HAP-1 (cell line): ENCODE results near the gene GALNT18.

ENCODE experiments used
- DNase-seq, 2 experiments: peaks; one replicate each; pipeline ENCODE4 v3.0.0-alpha.2; 2016 to 2020; ENCODE audit warnings: low spot score in 2 of 2
- H3K27me3 ChIP-seq: fragments of 250-450 bp; sonication (Bioruptor Pico); 2 replicates; pipeline ENCODE4 v1.5.1; 2020; ENCODE audit warnings: low read depth, mild to moderate bottlenecking, moderate library complexity
- H3K36me3 ChIP-seq: fragments of 250-450 bp; sonication (Bioruptor Pico); replicated peaks from 2 replicates; pipeline ENCODE4 v1.5.1; 2020; ENCODE audit warnings: mild to moderate bottlenecking
- H3K4me1 ChIP-seq: fragments of 250-450 bp; sonication (Bioruptor Pico); 2 replicates; pipeline ENCODE4 v1.5.1; 2020; ENCODE audit warnings: mild to moderate bottlenecking
- H3K4me3 ChIP-seq: fragments of 250-450 bp; sonication (Bioruptor Pico); 2 replicates; pipeline ENCODE4 v1.5.1; 2020; ENCODE audit warnings: mild to moderate bottlenecking, moderate library complexity
- H3K9me3 ChIP-seq: fragments of 250-450 bp; sonication (Bioruptor Pico); 2 replicates; pipeline ENCODE4 v1.5.1; 2020; ENCODE audit warnings: mild to moderate bottlenecking, moderate library complexity
- in situ Hi-C: fragments of 300-500 bp; cut with MboI; formaldehyde crosslinking; loops from 3 replicates; pipeline ENCODE4 v1.14.3; 2020; ENCODE audit warnings: low sequenced_read_pairs, inconsistent platforms, mixed read lengths

GALNT18 gene

GRCh38 chr11:11267312-11267711 is 354.5 kb downstream of the GALNT18 start:
- Histone ChIP-seq H3K4me3 (no peak overlapping the region), H3K9me3 (no peaks in the 10 kb centered on the region), H3K27me3 (no peaks in the 10 kb centered on the region), H3K4me1 (no peaks in the 10 kb centered on the region), H3K36me3 (no peaks in the 10 kb centered on the region)
- in situ Hi-C loops, result loop anchor here (10.0 to 25.0 kb wide), 2 partner anchors 243 to 480 kb away; no protein-coding TSS in a partner anchor
- DNase-seq, result no peak

GRCh38 chr11:11265994-11266606 is 355.7 kb downstream of the GALNT18 start:
- DNase-seq, result peak; percentile 28 to 77
- Histone ChIP-seq H3K9me3 (no peaks in the 10 kb centered on the region), H3K4me1 (no peaks in the 10 kb centered on the region), H3K27me3 (no peaks in the 10 kb centered on the region), H3K4me3 (no peak overlapping the region), H3K36me3 (no peaks in the 10 kb centered on the region)
- in situ Hi-C loops, result loop anchor here (10.0 to 25.0 kb wide), 2 partner anchors 241 to 479 kb away; no protein-coding TSS in a partner anchor

GRCh38 chr11:11265320-11265719 is 356.5 kb downstream of the GALNT18 start:
- DNase-seq, result no peak
- Histone ChIP-seq H3K36me3 (no peaks in the 10 kb centered on the region), H3K9me3 (no peaks in the 10 kb centered on the region), H3K27me3 (no peaks in the 10 kb centered on the region), H3K4me3 (no peak overlapping the region), H3K4me1 (no peaks in the 10 kb centered on the region)
- in situ Hi-C loops, result loop anchor here (10.0 to 25.0 kb wide), 2 partner anchors 241 to 478 kb away; no protein-coding TSS in a partner anchor

GRCh38 chr11:11263238-11264005 is 358.4 kb downstream of the GALNT18 start:
- in situ Hi-C loops, result loop anchor here (10.0 to 25.0 kb wide), 2 partner anchors 239 to 476 kb away; no protein-coding TSS in a partner anchor
- no peaks in the 10 kb centered on the region for H3K36me3 ChIP-seq
- no peak overlapping the region for H3K4me3 ChIP-seq
- no peaks in the 10 kb centered on the region for H3K9me3 ChIP-seq
- no peak for DNase-seq
- H3K4me1 ChIP-seq, result no peaks in the 10 kb centered on the region
- no peaks in the 10 kb centered on the region for H3K27me3 ChIP-seq

GRCh38 chr11:11262171-11262920 is 359.5 kb downstream of the GALNT18 start:
- H3K9me3 ChIP-seq, result no peaks in the 10 kb centered on the region
- H3K4me1 ChIP-seq, result no peaks in the 10 kb centered on the region
- in situ Hi-C loops, result loop anchor here (10.0 to 25.0 kb wide), 2 partner anchors 238 to 475 kb away; no protein-coding TSS in a partner anchor
- no peaks in the 10 kb centered on the region for H3K36me3 ChIP-seq
- H3K27me3 ChIP-seq, result no peaks in the 10 kb centered on the region
- DNase-seq, result no peak
- H3K4me3 ChIP-seq, result no peak overlapping the region

- H3K27me3 ChIP-seq, result no peaks in the 10 kb centered on the region
- H3K4me1 ChIP-seq, result no peaks in the 10 kb centered on the region
- no peaks in the 10 kb centered on the region for H3K9me3 ChIP-seq
- H3K36me3 ChIP-seq, result no peaks in the 10 kb centered on the region
- in situ Hi-C loops, result loop anchor here (10.0 to 25.0 kb wide), 2 partner anchors 237 to 474 kb away; no protein-coding TSS in a partner anchor
- no peak overlapping the region for H3K4me3 ChIP-seq
- DNase-seq, result no peak
These were observed 360.2 kb downstream of the GALNT18 start for GRCh38 chr11:11261629-11262028.

- Histone ChIP-seq H3K4me1 (no peaks in the 10 kb centered on the region), H3K4me3 (no peak overlapping the region), H3K9me3 (no peaks in the 10 kb centered on the region), H3K27me3 (no peaks in the 10 kb centered on the region), H3K36me3 (no peaks in the 10 kb centered on the region)
- DNase-seq, result no peak
- in situ Hi-C loops, result loop anchor here (10.0 to 25.0 kb wide), 2 partner anchors 236 to 474 kb away; no protein-coding TSS in a partner anchor
These were observed 360.9 kb downstream of the GALNT18 start for GRCh38 chr11:11260903-11261302.

GRCh38 chr11:11253995-11254394 is 367.8 kb downstream of the GALNT18 start:
- DNase-seq, result no peak
- H3K36me3 ChIP-seq, result no peaks in the 10 kb centered on the region
- H3K4me3 ChIP-seq, result no peak overlapping the region
- no peaks in the 10 kb centered on the region for H3K9me3 ChIP-seq
- H3K27me3 ChIP-seq, result peaks cover 5% of the 10 kb centered on the region; the same call in 1 of the 2 replicates
- in situ Hi-C loops, result loop anchor here (25.0 kb wide), 1 partner anchor 467 kb away; no protein-coding TSS in a partner anchor
- H3K4me1 ChIP-seq, result no peaks in the 10 kb centered on the region

- Histone ChIP-seq H3K9me3 (no peaks in the 10 kb centered on the region), H3K27me3 (peaks cover 5% of the 10 kb centered on the region; the same call in 1 of the 2 replicates), H3K4me1 (no peaks in the 10 kb centered on the region), H3K4me3 (no peak overlapping the region), H3K36me3 (no peaks in the 10 kb centered on the region)
- in situ Hi-C loops, result loop anchor here (25.0 kb wide), 1 partner anchor 466 kb away; no protein-coding TSS in a partner anchor
- DNase-seq, result no peak
These were observed 368.3 kb downstream of the GALNT18 start for GRCh38 chr11:11253497-11253896.

GRCh38 chr11:11252403-11252802 is 369.4 kb downstream of the GALNT18 start:
- Histone ChIP-seq H3K4me1 (no peaks in the 10 kb centered on the region), H3K4me3 (no peak overlapping the region), H3K27me3 (peaks cover 5% of the 10 kb centered on the region; the same call in 1 of the 2 replicates), H3K36me3 (no peaks in the 10 kb centered on the region), H3K9me3 (no peaks in the 10 kb centered on the region)
- no peak for DNase-seq
- in situ Hi-C loops, result loop anchor here (25.0 kb wide), 1 partner anchor 465 kb away; no protein-coding TSS in a partner anchor

- H3K36me3 ChIP-seq, result no peaks in the 10 kb centered on the region
- no peak for DNase-seq
- peaks cover 5% of the 10 kb centered on the region; the same call in 1 of the 2 replicates for H3K27me3 ChIP-seq
- in situ Hi-C loops, result loop anchor here (25.0 kb wide), 1 partner anchor 464 kb away; no protein-coding TSS in a partner anchor
- no peaks in the 10 kb centered on the region for H3K9me3 ChIP-seq
- no peak overlapping the region for H3K4me3 ChIP-seq
- no peaks in the 10 kb centered on the region for H3K4me1 ChIP-seq
These were observed 370.3 kb downstream of the GALNT18 start for GRCh38 chr11:11251394-11251970.

GRCh38 chr11:11250470-11250869 is 371.3 kb downstream of the GALNT18 start:
- H3K9me3 ChIP-seq, result no peaks in the 10 kb centered on the region
- DNase-seq, result no peak
- in situ Hi-C loops, result loop anchor here (25.0 kb wide), 1 partner anchor 463 kb away; no protein-coding TSS in a partner anchor
- no peaks in the 10 kb centered on the region for H3K36me3 ChIP-seq
- H3K4me1 ChIP-seq, result no peaks in the 10 kb centered on the region
- peaks cover 5% of the 10 kb centered on the region; the same call in 1 of the 2 replicates for H3K27me3 ChIP-seq
- H3K4me3 ChIP-seq, result no peak overlapping the region

- Histone ChIP-seq H3K4me1 (peaks cover 5% of the 10 kb centered on the region; the same call in 1 of the 2 replicates), H3K4me3 (no peak overlapping the region), H3K36me3 (no peaks in the 10 kb centered on the region), H3K27me3 (no peaks in the 10 kb centered on the region), H3K9me3 (no peaks in the 10 kb centered on the region)
- DNase-seq, result no peak
- in situ Hi-C loops, result no loop called here
These were observed 374.2 kb downstream of the GALNT18 start for GRCh38 chr11:11247576-11247975.
